NB4 (cell line): ENCODE data around the gene TRAPPC2L.

Source experiments
- DNase-seq: peaks from one replicate; pipeline ENCODE4 v3.0.0; 2010; ENCODE audit warnings: low read depth
- H3K4me3 ChIP-seq: one replicate; pipeline ENCODE4 v1.5.1; 2011; ENCODE audit warnings: mild to moderate bottlenecking, low read depth, low read length, moderate library complexity
- CTCF ChIP-seq: IDR thresholded peaks from one replicate; pipeline ENCODE4 v1.5.1; 2012; ENCODE audit warnings: low read depth, low read length
- MAX ChIP-seq: IDR thresholded peaks from 2 replicates; pipeline ENCODE4 v1.6.1; 2011; ENCODE audit warnings: low read depth, low read length
- MYC ChIP-seq: IDR thresholded peaks from 2 replicates; pipeline ENCODE4 v1.6.1; 2011; ENCODE audit warnings: low read depth, low read length
- POLR2A ChIP-seq: IDR thresholded peaks from 2 replicates; pipeline ENCODE4 v1.6.1; 2011; ENCODE audit warnings: mild to moderate bottlenecking; ENCODE audit not compliant: insufficient read length; ENCODE audit errors: extremely low read depth

Gene TRAPPC2L

DNA sequence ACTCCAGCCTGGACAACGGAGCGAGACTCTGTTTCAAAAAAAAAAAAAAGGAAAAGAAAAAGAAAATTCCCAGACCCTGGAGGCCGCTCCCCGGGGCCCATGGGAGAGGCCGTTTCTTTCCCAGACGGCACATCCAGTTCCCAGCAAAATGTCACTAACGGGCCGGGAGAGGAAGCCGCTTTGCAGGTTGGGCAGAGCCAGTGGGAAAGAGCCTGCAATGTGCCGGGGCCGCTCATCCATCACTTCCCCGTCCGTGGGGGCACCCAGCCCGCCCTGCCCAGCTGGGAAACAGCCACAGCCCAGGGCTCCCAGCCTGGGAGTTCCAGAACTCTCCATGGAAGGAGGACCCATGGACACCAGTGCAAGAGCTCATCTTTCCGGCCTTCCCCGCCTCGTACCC is 51.4 kb downstream of the TRAPPC2L start:
- TF ChIP-seq POLR2A: no peak
- no peak for TF ChIP-seq MYC
- TF ChIP-seq MAX: no peak
- TF ChIP-seq CTCF: no peak
- DNase-seq: no peak
- no peak overlapping the region for H3K4me3 ChIP-seq

DNA sequence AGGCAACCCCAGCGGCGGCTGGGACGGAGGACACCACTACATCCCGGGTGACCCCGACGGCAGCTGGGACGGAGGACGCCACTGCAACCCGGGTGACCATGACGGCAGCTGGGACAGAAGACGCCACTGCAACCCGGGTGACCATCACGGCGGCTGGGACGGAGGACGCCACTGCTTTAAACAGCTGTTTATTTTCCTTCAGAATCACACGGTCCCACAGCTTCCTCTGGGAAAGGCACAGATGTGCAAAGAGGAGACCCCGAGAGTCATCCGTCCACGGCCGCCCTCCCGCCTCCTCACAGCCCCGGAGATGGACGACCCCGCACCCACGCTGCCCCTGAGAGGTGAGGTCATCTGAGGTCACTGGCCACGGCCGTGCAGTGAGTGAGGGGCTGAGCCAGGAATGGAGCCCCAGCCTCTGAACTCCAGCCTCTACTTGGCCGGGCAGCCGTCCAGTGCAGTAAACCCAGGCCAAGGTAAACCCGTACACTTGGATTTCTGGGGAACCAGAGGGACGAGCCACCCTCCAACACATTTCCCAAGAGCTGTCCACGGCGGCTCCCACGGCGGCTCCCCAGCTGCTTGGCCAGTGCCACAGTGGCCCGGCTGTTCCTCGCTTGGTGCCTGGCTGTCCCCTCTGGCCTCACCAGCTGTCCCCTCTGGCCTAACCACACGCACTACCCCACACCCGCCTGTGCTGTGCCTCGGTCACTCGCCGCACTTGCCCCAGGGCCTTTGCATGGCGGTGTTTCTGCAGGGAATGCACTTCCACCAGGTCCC is 52.7 kb downstream of the TRAPPC2L start:
- no peak for TF ChIP-seq MYC
- TF ChIP-seq CTCF: no peak
- TF ChIP-seq MAX: no peak
- no peak for TF ChIP-seq POLR2A
- no peak overlapping the region for H3K4me3 ChIP-seq
- DNase-seq: no peak

GRCh38 chr16:88910284-88911135 is 53.6 kb downstream of the TRAPPC2L start:
- no peak overlapping the region for H3K4me3 ChIP-seq
- DNase-seq: no peak
- TF ChIP-seq POLR2A (no peak), MAX (no peak), CTCF (no peak), MYC (no peak)

GRCh38 chr16:88911136-88911945 is 54.4 kb downstream of the TRAPPC2L start:
- H3K4me3 ChIP-seq: no peak overlapping the region
- DNase-seq: no peak
- TF ChIP-seq MAX (no peak), POLR2A (no peak), CTCF (no peak), MYC (no peak)

DNA sequence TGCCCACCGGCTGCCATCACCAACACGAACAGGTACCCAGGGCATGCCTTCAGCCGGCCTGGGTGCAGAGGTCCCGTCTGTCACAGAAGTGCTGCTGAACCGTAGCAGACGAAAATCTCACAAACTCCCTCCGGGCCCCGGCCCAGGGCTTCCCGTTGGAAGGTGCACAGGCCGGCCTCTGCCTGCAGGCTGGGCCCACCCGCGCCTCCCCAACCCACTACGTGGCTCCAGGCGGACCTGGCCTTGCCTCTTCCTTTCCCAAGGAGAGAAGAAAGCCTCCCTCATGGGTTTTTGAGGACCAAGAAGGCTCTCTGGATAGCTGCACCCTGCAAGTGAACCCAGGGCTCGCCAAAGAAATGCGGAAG is 55.0 kb downstream of the TRAPPC2L start:
- no peak overlapping the region for H3K4me3 ChIP-seq
- no peak for DNase-seq
- TF ChIP-seq MYC: no peak
- TF ChIP-seq POLR2A: no peak
- no peak for TF ChIP-seq MAX
- TF ChIP-seq CTCF: no peak
